Measurements from ENCODE around the gene ST6GALNAC1. TPM values are rescaled to one million over a fixed set of nuclear protein-coding genes. Genes with fewer than 3 reads are reported as not detected.

ST6GALNAC1 gene
- total and polyA plus RNA-seq, 2 of the 13 experiments (the other 11 are each of a cell fraction or from before 2014, with no cell fraction given), result not detected

DNA sequence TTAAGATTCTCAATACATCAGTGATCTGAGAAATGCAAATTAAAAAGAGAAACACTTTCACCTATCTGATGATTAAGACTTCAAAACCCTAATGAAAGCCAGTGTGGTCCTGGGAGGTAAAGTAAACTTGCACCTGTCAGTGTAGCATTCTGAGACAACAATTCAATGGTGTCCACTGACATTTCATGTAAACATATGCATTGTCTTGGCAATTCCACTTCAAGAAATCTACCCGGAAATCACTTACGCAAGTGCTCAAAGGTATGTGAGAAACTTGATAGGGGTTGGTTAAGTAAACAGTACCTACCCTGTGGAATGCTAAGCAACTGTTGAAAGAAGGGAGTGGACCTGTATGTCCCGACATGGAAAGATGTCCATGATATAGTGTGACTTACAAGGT, 2.1 kb downstream of the ST6GALNAC1 start (continued):
- TF ChIP-seq KDM6A (CRISPR knock-in tag; IDR thresholded peaks at IDR 0.05; ENCODE audit: low read depth), result no peak
- peak; percentile 22; the same call in 1 of the 2 replicates for TF ChIP-seq FOXK1 (CRISPR knock-in tag; IDR thresholded peaks at IDR 0.05; ENCODE audit: borderline replicate concordance, low read depth)
- TF ChIP-seq, protein P1, sequence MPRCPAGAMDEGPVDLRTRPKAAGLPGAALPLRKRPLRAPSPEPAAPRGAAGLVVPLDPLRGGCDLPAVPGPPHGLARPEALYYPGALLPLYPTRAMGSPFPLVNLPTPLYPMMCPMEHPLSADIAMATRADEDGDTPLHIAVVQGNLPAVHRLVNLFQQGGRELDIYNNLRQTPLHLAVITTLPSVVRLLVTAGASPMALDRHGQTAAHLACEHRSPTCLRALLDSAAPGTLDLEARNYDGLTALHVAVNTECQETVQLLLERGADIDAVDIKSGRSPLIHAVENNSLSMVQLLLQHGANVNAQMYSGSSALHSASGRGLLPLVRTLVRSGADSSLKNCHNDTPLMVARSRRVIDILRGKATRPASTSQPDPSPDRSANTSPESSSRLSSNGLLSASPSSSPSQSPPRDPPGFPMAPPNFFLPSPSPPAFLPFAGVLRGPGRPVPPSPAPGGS (CRISPR knock-in tag; IDR thresholded peaks at IDR 0.05), result no peak
- TF ChIP-seq MAZ (IDR thresholded peaks at IDR 0.05; ENCODE audit: borderline replicate concordance, low read depth, low read length), result no peak
- no peak for TF ChIP-seq MAZ (CRISPR knock-in tag; IDR thresholded peaks at IDR 0.05; ENCODE audit: low read depth)
- TF ChIP-seq ZNF367 (CRISPR knock-in tag; IDR thresholded peaks at IDR 0.05; ENCODE audit: borderline replicate concordance), result no peak
- TF ChIP-seq, protein P2, sequence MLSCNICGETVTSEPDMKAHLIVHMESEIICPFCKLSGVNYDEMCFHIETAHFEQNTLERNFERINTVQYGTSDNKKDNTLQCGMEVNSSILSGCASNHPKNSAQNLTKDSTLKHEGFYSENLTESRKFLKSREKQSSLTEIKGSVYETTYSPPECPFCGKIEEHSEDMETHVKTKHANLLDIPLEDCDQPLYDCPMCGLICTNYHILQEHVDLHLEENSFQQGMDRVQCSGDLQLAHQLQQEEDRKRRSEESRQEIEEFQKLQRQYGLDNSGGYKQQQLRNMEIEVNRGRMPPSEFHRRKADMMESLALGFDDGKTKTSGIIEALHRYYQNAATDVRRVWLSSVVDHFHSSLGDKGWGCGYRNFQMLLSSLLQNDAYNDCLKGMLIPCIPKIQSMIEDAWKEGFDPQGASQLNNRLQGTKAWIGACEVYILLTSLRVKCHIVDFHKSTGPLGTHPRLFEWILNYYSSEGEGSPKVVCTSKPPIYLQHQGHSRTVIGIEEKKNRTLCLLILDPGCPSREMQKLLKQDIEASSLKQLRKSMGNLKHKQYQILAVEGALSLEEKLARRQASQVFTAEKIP (CRISPR knock-in tag; IDR thresholded peaks at IDR 0.05; ENCODE audit: borderline replicate concordance), result no peak
- TF ChIP-seq ZNF292 (CRISPR knock-in tag; IDR thresholded peaks at IDR 0.05; ENCODE audit: borderline replicate concordance, low read depth), result no peak
- no peak for TF ChIP-seq JARID2 (CRISPR knock-in tag; IDR thresholded peaks at IDR 0.05; ENCODE audit: insufficient replicate concordance)
- TF ChIP-seq NBN (conservative IDR thresholded peaks at IDR 0.05), result no peak
- no peak for TF ChIP-seq TBL1XR1 (IDR thresholded peaks at IDR 0.05; ENCODE audit: borderline replicate concordance, low read length, partially characterized antibody)
- no peak for TF ChIP-seq ZNF773 (CRISPR knock-in tag; IDR thresholded peaks at IDR 0.05; ENCODE audit: borderline replicate concordance)
- TF ChIP-seq ZNF253 (CRISPR knock-in tag; IDR thresholded peaks at IDR 0.05; ENCODE audit: borderline replicate concordance), result no peak
- TF ChIP-seq RBM39 (IDR thresholded peaks at IDR 0.05; ENCODE audit: low read depth, low read length, poor library complexity, severe bottlenecking), result no peak
- TF ChIP-seq ZNF652 (CRISPR knock-in tag; IDR thresholded peaks at IDR 0.05; ENCODE audit: borderline replicate concordance, low read depth), result no peak
- no peak for TF ChIP-seq ZNF337 (CRISPR knock-in tag; IDR thresholded peaks at IDR 0.05; ENCODE audit: borderline replicate concordance, low read depth)
- TF ChIP-seq, protein P3, sequence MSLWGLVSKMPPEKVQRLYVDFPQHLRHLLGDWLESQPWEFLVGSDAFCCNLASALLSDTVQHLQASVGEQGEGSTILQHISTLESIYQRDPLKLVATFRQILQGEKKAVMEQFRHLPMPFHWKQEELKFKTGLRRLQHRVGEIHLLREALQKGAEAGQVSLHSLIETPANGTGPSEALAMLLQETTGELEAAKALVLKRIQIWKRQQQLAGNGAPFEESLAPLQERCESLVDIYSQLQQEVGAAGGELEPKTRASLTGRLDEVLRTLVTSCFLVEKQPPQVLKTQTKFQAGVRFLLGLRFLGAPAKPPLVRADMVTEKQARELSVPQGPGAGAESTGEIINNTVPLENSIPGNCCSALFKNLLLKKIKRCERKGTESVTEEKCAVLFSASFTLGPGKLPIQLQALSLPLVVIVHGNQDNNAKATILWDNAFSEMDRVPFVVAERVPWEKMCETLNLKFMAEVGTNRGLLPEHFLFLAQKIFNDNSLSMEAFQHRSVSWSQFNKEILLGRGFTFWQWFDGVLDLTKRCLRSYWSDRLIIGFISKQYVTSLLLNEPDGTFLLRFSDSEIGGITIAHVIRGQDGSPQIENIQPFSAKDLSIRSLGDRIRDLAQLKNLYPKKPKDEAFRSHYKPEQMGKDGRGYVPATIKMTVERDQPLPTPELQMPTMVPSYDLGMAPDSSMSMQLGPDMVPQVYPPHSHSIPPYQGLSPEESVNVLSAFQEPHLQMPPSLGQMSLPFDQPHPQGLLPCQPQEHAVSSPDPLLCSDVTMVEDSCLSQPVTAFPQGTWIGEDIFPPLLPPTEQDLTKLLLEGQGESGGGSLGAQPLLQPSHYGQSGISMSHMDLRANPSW (CRISPR knock-in tag; IDR thresholded peaks at IDR 0.05; ENCODE audit: borderline replicate concordance), result no peak
- no peak for TF ChIP-seq ZNF572 (CRISPR knock-in tag; IDR thresholded peaks at IDR 0.05)
- TF ChIP-seq ZNF224 (CRISPR knock-in tag; IDR thresholded peaks at IDR 0.05), result no peak
- TF ChIP-seq TAF1 (CRISPR knock-in tag; IDR thresholded peaks at IDR 0.05), result no peak
- TF ChIP-seq ZNF468 (CRISPR knock-in tag; IDR thresholded peaks at IDR 0.05), result no peak
- no peak for TF ChIP-seq RAD51 (IDR thresholded peaks at IDR 0.05; ENCODE audit: borderline replicate concordance)
- no peak for TF ChIP-seq ZNF446 (CRISPR knock-in tag; IDR thresholded peaks at IDR 0.05)
- TF ChIP-seq, protein P4, sequence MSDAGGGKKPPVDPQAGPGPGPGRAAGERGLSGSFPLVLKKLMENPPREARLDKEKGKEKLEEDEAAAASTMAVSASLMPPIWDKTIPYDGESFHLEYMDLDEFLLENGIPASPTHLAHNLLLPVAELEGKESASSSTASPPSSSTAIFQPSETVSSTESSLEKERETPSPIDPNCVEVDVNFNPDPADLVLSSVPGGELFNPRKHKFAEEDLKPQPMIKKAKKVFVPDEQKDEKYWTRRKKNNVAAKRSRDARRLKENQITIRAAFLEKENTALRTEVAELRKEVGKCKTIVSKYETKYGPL (CRISPR knock-in tag; IDR thresholded peaks at IDR 0.05), result no peak
- TF ChIP-seq ZNF180 (CRISPR knock-in tag; IDR thresholded peaks at IDR 0.05; ENCODE audit: borderline replicate concordance, low read depth), result no peak
- no peak for TF ChIP-seq ZNF644 (CRISPR knock-in tag; IDR thresholded peaks at IDR 0.05; ENCODE audit: low read depth)

All from HepG2 (cell line).